Measurements from ENCODE around the gene RRAGA.
"Not testable (repeated sequence)": the region's sequence is repeated elsewhere in the genome, so short reads cannot be mapped to it uniquely, and the experiment has no call there.

RRAGA gene

DNA sequence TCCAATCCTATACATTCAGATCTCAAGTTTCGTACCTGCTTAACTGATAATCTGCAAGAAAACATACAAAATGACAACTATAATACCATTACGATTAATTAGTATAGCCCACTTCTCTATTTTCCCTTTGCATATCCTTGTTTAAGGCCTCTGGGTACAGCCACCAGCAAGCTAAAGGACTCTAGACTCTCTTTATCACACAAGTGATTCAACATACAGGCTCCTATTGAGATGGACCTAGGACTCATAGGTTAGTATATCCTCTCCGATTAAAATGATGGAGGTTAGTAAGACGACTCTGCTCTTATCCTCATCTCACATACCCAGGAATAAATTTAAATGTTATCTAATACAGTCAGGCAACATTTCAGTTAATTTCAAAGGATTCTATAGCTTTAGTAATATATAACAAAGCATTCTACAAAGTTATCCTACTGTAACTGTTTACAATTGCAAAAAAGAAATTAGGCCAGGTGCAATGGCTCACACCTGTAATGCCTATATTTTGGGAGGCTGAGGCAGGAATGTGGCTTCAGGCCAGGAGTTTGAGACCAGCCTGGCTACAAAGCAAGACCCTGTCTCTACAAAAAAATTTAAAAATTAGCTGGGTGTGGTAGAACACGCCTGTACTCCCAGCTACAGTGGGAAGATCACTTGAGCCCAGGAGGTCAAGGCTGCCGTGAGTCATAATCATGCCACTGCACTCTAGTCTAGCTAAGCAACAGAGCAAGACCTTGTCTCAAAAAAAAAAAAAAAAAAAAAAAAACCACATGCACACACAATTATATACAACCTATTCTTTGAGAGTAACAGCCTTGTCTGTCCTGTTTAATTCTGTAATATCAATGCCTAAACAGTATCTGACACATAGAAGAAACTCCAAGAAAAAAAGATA lies 38.1 kb downstream of the RRAGA start:
- DNase-seq, result no peak

DNA sequence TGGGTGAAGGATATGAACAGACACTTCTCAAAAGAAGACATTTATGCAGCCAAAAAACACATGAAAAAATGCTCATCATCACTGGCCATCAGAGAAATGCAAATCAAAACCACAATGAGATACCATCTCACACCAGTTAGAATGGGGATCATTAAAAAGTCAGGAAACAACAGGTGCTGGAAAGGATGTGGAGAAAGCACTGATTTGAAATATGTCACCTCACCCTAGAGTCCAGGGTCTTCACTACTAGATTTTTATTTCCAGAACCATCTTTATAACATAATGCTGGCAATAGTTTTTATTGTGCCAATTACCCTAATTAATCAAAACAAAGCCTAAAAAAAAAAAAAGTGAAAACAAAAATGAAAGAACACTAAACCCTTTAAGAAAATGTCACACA lies 48.2 kb downstream of the RRAGA start:
- not testable (repeated sequence) for DNase-seq

All from CD4-positive, alpha-beta T cell treated with Interleukin-15 for 1 hour (primary cell).